UCSD-AML1 (cell line): ENCODE measurements around the gene TMEM184A.
"Not testable (repeated sequence)": the region's sequence is repeated elsewhere in the genome, so short reads cannot be mapped to it uniquely, and the experiment has no call there.

Experiments used
- DNase-seq: peaks from one replicate; lab custom pipeline; 2025; ENCODE audit not compliant: unreplicated experiment; lab: John Stamatoyannopoulos, UW

Gene TMEM184A

DNA sequence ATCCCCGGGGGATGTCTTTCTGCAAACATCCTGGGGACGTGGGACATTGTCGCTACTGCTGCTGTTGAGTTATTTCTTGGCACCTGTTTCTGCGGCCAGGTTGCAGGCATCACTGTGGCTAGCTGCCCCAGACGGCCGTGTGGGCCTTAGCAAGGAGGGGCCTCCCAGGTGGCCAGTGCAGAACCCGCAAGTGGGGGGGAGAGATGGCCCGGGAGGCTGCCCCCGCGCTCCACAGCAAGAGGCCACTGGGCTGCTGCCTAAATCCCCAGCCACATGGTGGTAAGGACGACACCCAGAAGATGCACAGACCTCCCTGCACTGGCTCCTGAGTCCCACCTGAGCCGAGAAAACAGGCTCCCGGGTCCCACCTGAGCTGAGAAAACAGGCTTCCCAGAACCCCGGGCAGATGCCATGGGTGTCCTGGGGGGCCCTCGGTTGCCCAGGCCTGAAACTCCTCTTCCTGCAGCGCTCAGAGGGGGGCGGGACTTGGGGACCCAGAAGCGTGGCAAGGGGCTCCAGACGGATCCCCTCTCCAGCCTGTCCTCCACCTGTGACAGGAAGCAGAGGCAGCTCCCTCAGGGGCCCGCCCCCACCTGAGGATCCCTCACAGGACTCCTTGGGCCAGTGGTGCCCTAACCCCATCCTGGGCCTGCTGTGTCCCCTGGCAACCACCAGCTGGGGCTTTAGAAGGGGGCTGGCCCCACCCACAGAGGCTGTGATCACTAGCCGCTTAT, 26.5 kb downstream of the TMEM184A start:
- DNase-seq = no peak

DNA sequence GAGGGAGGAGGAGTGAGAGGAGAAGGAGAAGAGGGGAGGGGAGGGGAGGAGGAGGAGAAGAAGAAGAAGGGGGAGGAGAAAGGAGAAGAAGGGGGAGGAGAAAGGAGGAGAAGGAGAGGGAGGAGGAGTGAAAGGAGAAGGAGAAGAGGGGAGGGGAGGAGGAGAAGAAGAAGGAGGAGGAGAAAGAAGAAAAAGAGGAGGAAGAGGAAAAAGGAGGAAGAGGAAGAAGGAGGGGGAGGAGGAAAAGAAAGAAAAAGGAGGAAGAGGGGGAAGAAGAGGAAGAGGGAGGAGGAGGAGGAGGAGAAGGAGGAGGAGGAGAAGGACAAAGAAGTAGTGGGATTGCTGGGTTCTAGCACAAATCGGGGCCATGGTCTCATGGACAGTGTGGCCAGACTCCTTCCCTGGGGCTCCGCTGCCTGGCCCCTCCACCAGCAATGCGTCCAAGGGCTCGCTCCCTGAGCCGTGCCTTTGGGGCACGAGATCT, 29.7 kb downstream of the TMEM184A start:
- no peak for DNase-seq

DNA sequence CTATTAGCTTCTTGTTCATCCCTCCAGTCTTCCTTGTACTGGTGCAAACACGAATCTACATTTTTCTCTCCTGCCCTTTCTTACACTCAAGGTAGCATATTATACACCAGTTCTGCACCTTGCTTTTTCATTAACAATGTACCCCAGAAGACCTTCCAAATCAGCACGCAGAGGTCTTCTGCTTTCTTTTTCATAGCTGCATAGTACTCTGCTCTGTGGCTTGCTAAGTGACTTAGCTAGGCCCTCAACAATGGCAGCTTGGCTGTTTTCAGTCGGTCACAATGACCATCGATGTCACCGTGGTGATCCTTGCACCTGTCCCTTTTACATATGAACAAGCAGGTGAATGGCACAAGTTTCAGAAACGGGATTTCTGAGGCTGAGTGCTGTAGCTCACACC, 30.6 kb downstream of the TMEM184A start:
- DNase-seq = no peak

DNA sequence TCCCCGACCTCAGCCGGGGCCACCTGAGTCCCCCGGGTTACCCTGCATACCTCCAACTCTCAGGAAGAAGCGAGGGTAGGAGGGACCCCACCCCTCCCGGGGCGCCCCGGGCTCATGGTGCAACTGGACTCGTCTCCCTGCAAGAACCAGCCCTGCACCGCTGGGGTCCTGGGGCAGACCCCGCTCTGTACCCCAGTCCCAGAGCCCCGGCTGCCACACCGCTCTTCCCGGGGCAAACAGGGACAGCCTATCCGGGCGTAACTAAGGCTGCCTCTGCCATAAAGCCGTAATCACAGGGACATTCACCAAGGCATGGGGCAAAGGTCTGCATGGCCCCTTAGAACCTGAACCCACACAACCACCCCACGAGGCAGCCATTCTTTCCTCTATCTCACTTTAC, 32.2 kb downstream of the TMEM184A start:
- no peak for DNase-seq

DNA sequence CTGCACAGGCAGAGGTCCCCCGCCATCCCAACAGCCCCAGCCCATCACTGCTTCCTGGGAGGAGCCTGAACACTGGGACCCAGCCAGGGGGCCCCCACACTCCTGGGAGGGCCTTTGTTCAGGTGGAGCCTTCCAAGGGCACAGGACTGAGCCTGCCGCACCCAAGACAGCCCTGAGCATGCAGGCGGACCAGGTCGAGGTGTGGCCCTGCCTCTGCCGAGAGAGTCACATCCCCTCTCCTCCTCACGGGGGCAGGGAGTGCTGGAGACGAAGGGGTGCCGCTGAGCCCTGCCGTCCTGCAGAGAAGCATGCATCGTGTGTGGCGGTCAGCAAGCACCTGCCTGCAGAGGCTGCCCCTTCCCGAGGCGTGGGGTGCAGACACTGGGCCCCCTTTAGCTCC, 32.8 kb downstream of the TMEM184A start:
- no peak for DNase-seq

DNA sequence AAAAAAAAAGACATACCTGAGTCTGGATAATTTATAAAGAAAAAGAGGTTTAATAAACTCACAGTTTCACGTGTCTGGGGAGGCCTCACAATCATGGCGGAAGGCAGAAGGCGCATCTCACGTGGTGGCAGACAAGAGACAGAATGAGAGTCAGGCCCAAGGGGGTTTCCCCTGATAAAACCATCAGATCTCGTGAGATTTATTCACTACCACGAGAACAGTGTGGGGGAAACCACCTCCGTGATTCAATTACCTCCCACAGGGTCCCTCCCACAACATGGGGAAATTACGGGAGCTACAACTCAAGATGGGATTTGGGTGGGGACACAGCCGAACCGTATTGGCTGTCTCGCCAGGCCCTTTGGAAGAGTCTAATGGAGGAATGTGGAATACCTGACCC, 34.5 kb downstream of the TMEM184A start:
- DNase-seq = no peak

DNA sequence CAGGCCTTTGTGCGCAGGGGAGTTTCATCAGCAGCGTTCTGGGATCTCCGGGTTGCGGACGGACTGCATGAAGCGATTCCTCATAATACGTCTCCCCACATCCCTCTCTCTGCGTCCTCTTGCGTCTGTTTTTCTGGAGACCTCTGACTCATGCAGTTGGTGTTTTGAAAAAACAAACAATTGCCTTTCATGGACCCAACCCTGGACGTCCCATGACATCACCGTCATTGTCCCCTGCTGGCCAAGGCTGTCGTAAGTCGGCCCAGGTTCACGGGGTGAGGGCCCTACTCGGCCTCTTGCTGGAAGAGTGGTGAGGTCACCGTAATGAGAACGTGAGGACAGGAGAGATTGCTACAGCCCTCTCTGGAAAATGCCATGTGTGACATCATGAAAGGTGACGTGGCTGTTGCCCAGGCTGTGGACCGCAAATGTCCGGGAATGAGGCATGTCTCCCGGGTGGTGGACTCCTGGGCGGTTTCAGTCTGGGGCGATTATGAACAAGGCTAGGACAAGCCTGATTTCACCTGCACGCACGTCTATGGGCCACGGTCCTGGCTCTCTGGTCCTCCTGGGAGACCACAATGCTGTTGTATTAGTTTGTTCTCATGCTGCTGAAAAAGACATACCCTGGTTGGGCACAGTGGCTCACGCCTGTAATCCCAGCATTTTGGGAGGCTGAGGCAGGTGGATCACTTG, 35.3 kb downstream of the TMEM184A start:
- no peak for DNase-seq

DNA sequence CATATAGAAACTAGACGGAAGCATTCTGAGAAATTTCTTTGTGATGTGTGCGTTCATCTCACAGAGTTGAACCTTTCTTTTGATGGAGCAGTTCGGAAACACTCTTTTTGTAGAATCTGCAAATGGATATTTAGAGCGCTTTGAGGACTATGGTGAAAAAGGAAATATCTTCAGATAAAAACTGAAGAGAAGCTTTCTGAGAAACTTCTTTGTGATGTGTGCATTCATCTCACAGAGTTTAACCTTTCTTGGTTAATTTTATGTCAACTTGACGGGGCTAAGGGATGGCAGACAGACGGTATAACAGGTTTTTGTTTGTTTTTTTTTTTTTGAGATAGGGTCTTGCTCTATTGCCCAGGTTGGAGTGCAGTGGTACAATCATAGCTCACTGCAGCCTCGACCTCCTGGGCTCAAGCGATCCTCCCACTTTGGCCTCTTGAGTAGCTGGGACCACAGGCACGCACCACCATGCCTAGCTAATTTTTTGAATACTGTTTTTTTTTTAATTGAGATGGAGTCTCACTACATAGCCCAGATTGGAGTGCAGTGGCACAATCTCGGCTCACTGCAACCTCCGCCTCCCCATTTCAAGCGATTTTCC, 36.6 kb downstream of the TMEM184A start:
- not testable (repeated sequence) for DNase-seq

DNA sequence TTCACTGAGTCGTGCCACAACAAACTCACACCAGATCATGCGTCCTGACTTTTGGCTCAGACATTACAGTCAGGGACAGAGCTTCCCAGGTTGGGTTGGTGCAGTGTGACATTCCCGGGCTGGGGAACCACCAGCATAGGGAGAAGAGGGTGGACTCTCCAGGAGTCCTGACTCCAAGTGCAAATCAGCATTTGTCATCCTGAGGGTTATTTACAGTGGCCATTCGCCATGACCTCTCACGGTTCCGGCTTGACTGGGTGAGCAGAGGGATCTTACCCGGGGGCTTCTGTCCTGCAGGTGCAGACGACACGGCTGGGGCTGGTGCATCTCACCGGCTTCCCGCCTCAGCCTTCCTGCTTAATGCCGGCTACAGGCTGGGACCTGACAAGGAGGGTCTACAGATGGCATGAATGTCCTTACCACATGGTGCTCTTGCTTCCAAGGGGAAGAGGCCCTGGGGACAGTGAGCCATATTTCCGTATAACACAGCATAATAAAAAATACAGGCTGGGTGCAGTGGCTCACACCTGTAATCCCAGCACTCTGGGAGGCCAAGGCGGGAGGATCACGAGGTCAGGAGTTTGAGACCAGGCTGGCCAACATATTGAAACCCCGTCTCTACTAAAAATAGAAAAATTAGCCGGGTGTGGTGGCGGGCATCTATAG, 39.3 kb downstream of the TMEM184A start:
- DNase-seq = no peak

DNA sequence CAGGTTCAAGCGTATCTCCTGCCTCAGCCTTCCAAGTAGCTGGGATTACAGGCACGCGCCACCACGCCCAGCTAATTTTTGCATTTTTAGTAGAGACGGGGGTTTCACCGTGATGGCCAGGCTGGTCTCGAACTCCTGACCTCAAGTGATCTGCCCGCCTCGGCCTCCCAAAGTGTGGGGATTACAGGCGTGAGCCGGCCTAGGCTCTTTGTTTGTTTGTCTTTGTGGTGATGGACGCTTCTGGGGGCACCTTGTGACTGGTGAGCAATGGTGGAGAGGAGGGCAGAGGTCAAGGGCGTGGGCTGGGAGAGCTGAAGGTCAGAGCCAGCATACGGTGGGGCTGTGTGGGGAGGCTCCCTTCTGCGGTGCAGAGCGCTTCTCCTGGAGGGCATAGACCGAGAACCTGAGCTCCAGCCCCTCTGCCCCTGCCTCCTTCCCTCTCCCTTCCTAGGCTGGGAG, 40.5 kb downstream of the TMEM184A start:
- not testable (repeated sequence) for DNase-seq

DNA sequence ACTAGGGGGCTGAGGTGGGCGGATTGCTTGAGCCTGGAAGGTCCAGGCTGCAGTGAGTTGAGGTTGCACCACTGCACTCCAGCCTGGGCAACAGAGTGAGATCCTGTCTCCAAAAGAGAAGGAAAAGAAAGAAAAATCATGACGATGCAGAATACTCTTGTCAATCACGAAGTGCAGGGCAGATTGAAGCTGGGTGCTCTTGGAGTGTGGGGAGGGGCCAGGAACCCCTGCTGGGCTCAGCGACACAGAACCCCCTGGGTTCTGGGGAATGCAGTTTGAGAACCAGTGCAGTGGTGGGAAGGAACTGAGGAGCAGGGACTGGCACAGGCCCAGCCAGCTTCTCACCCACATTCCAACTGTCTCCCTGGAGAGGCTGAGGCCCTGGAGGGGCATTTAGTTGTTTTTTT, 41.0 kb downstream of the TMEM184A start:
- no peak for DNase-seq

DNA sequence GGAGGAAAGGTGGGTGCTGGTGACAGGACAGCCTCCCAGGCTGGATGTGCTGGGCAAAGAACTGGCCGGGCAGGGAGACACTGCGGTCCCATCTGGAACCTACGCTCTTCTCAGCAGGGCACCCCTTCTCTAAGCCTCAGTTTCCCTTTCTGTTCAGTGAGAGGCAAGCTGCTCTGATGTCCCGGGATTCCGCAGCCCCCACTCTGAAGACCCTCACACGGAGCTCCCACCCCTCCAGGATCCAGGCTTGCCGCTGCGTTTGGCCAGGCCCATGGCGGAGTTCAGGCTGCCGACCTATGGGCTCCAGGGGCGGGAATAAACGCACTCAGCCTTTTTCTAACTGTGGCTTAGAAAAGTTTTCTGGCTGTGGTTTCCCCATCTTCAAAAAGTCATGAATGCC, 41.6 kb downstream of the TMEM184A start:
- DNase-seq = no peak

DNA sequence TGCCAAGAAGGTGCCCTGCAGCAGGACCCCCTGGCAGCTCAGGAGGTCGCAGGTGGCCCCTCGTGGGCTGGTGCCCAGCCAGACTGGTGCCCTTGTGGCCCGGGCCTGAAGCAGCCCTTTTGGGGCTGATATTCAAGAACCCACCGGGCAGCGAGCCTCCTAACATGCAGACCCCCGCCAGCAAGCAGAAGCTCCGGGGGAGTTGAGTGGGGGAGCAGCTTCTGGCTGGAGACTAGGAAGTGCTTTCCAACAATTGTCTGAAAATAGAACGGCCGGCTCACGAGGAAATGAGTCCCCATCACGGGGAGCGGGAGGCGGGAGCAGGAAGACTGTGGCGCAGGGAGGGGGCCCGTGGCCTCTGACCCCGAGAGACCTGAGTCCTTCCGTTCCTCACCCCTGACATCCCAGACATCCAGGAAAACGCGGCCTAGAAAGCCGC, 42.3 kb downstream of the TMEM184A start:
- DNase-seq = peak; percentile 71

DNA sequence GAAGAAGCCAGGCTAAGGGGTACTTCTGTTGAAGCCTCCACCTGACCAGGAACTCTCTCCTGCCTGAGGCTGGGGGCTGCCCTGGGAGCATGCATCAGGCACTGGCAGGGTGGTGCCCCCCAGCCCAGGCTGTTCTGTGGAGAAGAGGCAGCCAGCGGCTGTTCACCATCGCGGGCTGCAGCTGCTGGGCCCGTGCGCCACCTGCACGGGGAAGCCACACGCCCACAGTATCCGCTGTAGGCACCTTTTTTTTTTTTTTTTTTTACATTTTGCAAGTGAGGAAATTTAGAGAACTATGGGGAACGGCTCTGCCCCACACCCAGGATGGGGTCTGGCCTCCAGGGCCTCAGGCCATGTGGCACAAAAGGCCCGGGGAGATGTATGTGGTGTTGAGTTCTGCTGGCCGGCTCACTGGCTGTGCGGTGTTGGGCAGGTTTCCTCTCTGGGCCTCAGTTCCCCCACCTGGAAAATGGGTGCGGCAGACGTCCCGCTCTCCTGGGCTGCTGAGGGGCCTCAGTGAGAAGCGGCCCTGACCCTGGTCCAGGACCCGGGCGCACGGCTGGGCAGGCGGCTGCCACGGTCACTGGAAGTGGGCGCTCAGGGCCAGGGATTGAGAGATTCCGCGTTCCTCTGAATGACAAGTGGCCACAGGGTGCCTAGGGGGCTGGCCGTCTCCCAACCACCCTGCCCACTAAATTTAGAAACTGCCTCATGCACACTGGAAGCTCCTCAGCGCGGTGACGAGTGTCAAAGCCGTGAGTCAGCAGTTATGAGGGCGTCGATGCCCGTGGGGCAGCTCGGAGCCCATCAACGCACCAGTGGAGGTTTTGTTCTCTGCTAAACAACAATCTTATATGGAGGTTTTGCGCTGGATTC, 43.0 kb downstream of the TMEM184A start:
- DNase-seq = peak; percentile 80

DNA sequence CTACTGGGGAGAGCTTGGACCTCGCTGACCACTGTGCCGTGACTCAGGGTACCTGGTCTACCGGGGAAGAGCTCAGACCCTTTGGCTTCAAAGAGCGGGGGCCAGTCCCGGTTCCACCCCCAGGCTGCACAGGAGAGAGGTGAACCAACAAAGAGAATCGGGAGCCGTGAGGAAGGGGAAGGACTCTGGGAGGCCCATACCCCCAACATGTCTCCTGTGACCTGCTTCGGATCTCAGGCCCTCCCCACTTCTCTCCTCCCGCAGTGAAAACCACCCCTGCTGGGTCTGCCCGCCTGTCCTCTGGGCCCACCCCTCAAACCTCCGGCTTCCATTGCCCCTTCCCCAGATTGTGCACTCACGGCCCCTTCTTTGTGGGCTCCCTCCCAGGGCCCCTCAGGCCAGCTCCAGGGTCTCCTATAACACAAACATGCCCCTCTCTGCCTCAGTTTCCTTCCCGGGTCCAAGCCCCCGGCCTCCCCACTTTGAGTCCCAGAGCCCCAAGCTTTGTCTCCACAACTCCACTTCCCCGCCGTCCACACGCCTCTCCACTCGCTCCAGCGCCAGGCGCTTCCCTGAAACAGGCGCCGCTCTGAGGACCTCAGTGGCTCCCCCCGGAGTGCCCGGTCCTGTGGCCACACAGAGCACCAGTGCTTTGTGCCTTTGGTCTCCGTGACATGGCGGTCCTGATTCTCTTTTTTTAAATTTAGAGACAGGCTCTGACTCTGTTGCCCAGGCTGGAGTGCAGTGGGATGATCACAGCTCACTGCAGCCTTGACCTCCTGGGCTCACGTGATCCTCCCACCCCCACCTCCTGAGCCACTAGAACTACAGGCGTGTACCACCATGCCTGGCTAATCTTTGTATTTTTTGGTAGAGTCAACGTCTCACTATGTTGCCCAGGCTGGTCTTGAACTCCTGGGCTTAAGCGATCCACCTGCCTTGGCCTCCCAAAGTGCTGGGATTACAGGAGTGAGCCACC, 44.3 kb downstream of the TMEM184A start:
- no peak for DNase-seq

DNA sequence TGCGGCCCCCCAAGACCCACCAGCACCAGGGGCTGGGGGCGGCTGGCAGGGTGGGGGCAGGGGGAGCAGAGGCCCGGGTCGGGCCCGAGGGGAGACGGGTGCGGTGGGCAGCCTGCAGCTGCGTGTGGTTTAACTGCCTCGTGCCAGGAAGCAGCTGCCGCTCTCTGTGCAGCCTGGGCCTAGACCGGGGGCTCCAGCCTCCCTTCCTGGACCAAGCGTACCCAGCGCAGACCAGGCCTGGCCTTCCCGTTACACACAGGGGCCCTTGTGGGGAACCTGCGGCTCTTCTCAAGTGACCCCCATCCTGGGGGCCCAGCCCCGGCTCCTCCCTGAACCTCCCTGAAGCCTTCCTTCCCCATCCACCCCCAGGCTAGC, 45.2 kb downstream of the TMEM184A start:
- DNase-seq = peak; percentile 64

DNA sequence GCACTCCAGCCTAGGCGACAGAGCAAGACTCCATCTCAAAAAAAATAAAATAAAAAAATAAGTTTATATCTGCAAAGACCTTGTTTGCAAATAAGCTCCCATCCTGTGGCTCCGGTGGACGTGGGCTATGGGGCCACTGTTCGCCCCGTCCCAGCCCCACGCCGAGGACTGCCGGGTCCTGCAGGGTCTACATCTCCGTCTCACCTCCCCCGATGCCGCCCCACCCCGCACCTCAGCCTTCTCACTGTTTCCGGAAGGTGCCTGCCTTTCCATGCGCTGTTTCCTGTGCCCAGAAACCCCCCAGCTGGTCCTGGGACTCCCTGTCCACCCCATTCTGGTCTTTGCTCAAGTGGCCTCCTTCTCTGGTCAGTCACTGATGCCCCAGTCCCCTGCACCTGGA, 46.8 kb downstream of the TMEM184A start:
- no peak for DNase-seq

DNA sequence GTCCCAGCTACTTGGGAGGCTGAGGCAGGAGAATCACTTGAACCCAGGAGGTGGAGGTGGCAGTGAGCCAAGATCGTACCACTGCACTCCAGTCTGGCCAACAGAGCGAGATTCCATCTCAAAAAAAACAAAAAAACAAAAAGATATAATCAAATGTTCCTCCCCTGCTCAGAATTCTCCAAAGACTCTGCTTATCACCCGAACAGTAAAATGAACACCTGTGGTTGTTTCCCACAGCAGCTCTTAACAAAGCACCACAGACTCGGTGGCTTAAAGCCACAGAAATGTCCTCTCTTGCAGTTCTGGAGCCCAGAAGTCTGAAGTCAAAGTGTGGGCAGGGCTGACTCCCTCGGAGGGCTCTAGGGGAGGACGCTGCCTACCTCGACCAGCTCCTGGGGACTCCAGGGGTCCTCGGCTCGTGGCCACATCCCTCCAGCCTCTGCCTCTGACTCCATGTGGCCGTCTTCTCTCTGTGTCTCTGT, 47.7 kb downstream of the TMEM184A start:
- DNase-seq = no peak
